Measurements from ENCODE around the gene VMP1.
A peak's percentile ranks its signal among the peaks of the same experiment; 100 is the strongest.

Gene VMP1

GRCh38 chr17:59869941-59870218 is 162.4 kb downstream of the VMP1 start:
- peak overlapping the region; percentile 85 for H3K27ac ChIP-seq
- TF ChIP-seq ZFX (IDR thresholded peaks at IDR 0.05) (no peak), CTCF (conservative IDR thresholded peaks at IDR 0.05) (no peak)

- peak overlapping the region; percentile 85 for H3K27ac ChIP-seq
- TF ChIP-seq CTCF (conservative IDR thresholded peaks at IDR 0.05) (no peak), ZFX (IDR thresholded peaks at IDR 0.05) (no peak)
Observed at GRCh38 chr17:59870482-59870881, 163.0 kb downstream of the VMP1 start.

GRCh38 chr17:59872351-59872750 is 164.9 kb downstream of the VMP1 start:
- H3K27ac ChIP-seq: peak overlapping the region; percentile 85
- TF ChIP-seq ZFX (IDR thresholded peaks at IDR 0.05): no peak
- no peak for TF ChIP-seq CTCF (conservative IDR thresholded peaks at IDR 0.05)

DNA sequence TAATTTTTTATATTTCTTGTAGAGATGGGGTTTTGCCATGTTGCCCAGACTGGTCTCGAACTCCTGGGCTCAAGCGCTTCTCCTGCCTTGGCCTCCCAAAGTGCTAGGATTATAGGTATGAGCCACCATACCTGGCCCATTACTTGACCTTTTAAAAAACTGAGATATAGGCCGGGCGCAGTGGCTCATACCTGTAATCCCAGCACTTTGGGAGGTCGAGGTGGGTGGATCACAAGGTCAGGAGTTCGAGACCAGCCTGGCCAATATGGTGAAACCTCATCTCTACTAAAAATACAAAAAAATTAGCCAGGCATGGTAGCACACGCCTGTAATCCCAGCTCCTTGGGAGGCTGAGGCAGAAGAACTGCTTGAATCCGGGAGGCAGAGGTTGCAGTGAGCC is 166.0 kb downstream of the VMP1 start:
- peak overlapping the region; percentile 31 for H3K27ac ChIP-seq

DNA sequence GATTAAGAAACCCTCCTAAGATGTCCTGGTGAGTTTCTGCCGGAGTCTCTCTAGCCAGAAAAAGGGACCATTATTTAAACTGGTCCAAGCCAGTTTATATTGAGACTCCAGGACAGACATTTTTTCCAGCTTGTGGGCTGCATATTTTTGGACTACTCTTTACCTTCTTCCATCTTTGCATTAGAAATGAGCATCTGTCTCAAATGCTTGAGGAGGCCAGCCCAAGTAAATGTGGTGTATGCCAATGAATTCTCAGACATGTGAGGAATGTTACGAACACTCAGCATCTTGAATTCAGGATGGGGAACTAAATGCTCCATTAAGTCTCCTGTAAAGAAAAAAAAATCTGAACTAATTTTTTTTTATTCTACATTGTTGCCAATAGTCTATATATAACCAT is 166.9 kb downstream of the VMP1 start:
- H3K27ac ChIP-seq: no peak overlapping the region
- no peak for TF ChIP-seq CTCF (conservative IDR thresholded peaks at IDR 0.05)
- TF ChIP-seq ZFX (IDR thresholded peaks at IDR 0.05): no peak

- TF ChIP-seq ZFX (IDR thresholded peaks at IDR 0.05) (no peak), CTCF (conservative IDR thresholded peaks at IDR 0.05) (no peak)
- H3K27ac ChIP-seq: no peak overlapping the region
Observed at GRCh38 chr17:59876107-59876506, 168.7 kb downstream of the VMP1 start.

DNA sequence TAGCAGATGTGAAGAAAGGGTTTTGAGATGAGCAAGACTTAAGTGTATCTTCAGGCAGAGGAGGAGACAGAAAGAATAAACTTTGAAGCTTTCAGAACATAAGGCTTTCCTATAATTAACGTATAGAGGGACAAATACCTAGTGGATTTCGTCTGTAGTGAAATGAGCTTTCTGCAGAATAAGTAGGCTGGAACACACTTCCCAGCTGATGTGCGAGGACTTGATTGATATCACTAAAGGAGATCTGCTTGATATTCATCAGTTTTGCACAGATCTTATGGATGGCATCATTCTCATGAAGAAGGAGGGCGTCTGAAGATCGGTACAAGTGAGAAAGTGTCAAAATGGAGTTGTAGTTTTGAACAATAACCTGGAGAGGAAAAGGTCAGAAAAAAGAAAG is 170.5 kb downstream of the VMP1 start:
- no peak overlapping the region for H3K27ac ChIP-seq
- TF ChIP-seq ZFX (IDR thresholded peaks at IDR 0.05): no peak
- no peak for TF ChIP-seq CTCF (conservative IDR thresholded peaks at IDR 0.05)

DNA sequence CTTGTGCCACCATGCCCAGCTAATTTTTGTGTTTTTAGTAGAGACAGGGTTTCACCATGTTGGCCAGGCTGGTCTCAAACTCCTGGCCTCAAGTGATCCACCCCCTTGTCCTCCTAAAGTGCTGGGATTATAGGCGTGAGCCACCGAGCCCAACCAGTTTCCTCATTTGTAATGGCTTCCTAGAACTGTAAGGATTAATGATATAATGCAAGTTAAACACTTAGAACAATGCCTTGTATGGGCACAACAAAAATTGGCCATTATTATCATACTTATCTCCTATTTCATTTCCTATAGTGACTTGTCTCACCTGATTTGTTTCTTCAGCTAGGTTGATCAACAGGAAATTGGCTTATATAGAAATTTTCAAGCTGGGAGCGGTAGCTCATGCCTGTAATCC is 171.2 kb downstream of the VMP1 start:
- TF ChIP-seq ZFX (IDR thresholded peaks at IDR 0.05) (no peak), CTCF (conservative IDR thresholded peaks at IDR 0.05) (no peak)

More for the DNA sequence above, 171.2 kb downstream of the VMP1 start:
- no peak overlapping the region for H3K27ac ChIP-seq
